GM18511 (cell line): ENCODE data around the gene ZNF346.

Source experiments
- ATAC-seq: cut with Tn5 transposase; IDR thresholded peaks from one replicate; pipeline ENCODE4 v1.9.1; 2021; ENCODE audit warnings: mild to moderate bottlenecking, moderate library complexity; ENCODE audit not compliant: unreplicated experiment

ZNF346 gene

GRCh38 chr5:177113566-177114424 is 91.3 kb downstream of the ZNF346 start:
- no peak for ATAC-seq

DNA sequence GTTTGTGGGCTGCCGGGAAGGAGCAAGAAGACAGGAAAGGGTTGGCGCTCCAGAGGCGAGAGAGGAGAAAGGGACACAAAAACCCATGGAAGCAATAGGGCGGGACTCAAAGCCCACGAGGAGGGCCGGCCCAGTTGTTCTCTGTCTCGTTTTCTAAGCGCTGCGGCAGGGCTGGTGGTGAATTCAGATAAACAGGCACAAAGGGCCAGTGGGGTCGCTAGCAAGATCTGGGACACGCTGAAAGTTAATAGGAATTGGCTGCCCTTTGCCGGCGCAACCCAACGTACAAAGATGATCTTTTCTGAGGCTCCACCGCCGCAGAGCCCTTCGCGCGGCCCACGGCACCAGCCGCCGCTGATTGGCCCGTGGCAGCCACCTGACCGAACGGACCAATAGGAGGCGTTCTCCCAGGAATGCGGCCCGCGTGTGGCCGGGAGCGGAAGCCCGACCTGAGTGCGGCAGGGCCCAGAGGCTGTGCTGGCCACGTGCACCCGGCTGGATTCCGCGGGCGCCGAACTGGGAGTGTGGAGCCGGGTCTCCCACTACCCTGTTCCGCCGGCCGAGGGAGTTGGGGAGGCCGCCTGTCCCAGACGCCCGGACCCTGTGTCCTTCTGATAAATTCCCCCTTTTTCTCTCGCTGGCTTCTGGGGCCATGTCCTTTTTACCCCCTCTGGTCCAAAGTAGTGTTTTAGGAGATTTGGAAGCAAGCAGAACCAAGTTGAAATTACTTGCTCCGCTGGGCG is 94.3 kb downstream of the ZNF346 start:
- no peak for ATAC-seq

DNA sequence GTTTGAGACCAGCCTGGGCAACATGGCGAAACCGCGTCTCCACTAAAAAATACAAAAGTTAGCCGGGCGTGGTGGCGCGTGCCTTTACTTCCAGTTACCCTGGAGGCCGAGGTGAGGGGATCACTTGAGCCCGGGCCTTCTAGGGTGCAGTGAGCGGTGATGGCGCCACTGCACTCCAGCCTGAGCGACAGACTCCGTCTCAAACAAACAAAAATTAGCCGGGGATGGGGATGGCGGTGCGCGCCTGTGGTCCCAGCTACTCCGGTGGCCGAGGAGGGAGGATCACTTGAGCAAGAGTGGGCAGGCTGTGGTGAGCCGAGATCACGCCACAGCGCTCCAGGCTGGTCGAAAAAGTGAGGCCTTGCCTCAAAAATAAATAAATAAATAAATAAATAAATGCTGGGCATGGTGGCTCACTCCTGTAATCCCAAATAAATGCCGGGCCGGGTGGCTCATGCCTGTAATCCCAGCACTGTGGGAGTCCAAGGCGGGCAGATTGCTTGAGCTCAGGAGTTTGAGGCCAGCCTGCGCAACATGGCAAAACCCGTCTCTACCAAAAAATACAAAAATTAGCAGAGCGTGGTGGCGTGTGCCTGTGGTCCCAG is 95.0 kb downstream of the ZNF346 start:
- no peak for ATAC-seq

DNA sequence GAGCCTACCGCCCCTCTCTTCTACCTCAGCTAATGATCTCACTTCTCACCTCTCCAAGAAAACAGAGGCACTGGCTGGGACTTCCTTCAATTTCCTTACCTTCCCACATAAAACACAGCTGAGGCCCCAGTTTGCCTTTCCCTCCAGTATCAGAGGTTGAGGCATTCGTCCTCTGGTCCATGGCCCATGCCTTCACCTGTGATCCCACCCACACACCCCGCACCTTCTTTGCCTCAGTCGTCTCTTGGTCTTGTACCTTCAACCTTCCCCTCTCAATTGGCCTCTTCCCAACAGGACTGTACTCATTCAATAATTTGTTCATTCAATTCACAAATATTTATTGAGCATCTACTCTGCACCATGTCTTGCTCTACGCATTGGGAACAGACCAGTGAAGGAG is 100.1 kb downstream of the ZNF346 start:
- ATAC-seq = no peak

- ATAC-seq = peak; percentile 49
Measured at GRCh38 chr5:177123789-177124485, 101.4 kb downstream of the ZNF346 start.

GRCh38 chr5:177124486-177124991 is 102.0 kb downstream of the ZNF346 start:
- peak; percentile 63 for ATAC-seq

DNA sequence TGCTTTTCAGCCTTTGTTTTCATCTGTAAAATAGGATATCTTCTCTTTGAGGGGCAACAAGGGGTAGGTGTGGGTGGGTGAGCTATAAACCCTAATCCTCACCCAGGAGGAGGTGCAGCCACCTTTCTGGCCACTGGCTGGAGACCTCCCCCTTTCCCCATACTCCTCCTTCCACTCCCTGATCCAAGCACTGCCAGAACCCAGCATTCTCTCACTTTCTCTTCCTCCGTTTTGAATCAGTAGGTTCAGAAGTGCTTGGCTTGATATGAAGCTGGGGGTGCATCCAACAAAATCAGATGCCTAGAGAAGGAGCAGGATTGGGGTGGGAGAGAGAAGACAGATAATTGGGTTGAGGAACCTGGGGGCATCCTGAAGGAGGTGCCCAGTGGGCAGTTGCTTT is 104.3 kb downstream of the ZNF346 start:
- no peak for ATAC-seq

DNA sequence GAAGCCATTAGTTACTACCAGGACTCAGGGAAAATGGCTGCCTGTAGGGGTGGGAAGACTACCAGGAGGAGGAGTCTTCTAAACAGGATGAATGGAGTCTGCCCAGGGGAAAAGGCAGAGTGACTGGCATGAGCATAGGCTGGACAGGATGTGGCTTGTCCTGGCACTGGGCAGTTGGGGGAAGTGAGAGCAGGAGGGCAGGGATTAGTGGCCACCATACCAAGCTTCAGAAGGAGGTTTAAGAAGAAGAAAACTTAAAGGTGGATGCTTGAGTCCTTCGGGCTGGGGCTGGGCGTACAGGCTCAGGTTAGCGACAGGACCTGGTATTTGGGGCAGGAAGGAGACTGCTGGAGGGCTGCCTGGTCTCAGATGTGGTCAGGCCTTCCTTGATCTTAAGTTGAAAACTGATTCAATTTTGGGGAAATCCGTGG is 106.1 kb downstream of the ZNF346 start:
- no peak for ATAC-seq

DNA sequence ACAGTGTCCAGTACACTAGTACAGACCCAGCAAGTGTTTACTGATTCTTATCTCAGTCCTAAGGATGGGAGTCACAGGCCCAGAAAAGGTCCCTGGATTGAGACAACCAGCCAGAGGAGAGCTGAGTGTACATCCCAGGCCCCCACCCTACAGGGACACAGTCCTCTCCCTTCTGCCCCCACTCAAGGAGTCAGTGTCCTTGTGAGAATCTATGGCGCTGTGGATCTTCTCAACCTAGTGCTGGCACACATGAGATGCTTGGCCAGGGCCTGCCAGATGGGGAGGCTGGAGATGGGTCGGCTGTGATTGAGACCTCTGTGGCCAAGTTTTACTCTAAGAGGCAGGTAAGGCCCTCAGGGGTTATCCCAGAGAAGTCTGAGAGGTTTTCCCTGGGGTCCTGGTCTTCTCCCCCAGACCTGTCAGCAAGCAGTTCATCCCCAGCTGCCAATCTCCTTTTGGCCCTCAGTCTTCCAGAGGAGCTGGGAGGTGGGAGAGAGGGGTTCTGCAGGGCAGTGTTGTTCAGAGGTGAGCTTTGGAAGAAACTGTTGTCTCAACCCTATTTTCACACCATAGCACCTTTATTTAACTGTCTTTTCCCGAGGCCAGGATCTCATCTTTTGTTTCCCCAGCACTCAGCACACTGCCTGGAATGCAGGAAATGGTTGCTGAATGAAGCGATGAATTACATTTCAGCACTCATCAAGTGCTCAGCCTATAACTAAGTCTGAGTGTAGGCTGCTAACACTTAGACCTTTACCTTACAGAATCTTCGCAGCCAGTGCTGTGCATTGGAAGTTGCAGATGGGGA is 107.9 kb downstream of the ZNF346 start:
- no peak for ATAC-seq
